ENCODE measurements around the gene VPS9D1.

DNA sequence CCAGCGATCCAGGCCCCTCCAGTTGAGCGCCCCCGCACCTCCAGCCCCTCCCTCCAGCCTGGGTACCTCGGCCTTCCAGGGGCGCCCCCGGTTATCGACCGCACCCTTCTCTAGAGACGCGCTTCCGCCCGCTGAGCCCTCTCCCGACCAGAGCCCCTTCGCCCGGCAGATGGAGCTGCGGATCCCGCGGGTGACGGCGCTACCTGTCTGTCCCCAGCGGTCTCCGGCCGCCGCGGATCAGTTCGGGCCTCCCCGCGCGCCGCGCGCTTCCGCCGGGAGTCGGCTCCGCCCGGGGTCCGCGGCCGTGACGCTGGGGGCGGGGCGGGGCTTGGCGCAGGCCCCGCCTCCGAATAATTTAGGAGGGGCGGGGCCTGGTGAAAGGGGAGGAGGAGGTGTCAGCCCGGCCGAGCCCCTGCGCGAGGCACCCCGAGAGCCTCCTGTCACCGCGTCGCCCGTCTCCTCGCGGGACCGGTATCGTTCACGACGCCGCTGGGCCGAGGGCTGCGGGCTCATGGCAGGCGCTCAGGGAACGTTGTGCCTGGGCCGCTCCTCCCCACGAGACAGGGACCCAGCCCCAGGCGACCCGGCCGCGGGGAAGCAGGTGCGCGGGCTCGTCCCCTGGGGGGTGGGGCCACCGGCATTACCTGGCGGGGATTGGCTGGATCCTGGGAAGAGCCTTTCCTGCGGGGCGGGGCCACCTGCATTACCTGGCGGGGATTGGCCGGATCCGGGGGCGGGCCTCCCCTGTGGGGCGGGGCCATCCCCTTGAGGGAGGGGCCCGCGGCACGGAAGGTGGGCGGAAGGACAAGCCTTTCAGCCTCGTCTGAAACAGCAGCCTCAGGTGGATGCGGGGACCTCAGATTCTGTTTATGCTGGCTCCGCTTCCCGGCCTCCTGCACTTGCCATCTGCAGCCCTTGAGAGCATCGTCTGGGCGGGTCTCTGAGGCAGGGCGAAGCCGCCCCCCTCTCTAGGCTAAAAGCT lies 19.0 kb downstream of the VPS9D1 start, which contains the start of gene SPATA2L:
- TF ChIP-seq, protein P1, sequence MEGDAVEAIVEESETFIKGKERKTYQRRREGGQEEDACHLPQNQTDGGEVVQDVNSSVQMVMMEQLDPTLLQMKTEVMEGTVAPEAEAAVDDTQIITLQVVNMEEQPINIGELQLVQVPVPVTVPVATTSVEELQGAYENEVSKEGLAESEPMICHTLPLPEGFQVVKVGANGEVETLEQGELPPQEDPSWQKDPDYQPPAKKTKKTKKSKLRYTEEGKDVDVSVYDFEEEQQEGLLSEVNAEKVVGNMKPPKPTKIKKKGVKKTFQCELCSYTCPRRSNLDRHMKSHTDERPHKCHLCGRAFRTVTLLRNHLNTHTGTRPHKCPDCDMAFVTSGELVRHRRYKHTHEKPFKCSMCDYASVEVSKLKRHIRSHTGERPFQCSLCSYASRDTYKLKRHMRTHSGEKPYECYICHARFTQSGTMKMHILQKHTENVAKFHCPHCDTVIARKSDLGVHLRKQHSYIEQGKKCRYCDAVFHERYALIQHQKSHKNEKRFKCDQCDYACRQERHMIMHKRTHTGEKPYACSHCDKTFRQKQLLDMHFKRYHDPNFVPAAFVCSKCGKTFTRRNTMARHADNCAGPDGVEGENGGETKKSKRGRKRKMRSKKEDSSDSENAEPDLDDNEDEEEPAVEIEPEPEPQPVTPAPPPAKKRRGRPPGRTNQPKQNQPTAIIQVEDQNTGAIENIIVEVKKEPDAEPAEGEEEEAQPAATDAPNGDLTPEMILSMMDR (IDR thresholded peaks at IDR 0.05): peak; percentile 28
- TF ChIP-seq EZH2 (IDR thresholded peaks at IDR 0.05) (no peak), EZH2phosphoT487 (IDR thresholded peaks at IDR 0.05) (no peak)
